Natural killer cell (primary cell): ENCODE measurements around the gene PKP1. TPM values are rescaled to one million over a fixed set of nuclear protein-coding genes. Genes with fewer than 3 reads are reported as not detected.

Experiments used
- ATAC-seq, 3 donors: fragments of 150-1000 bp in 2 of 3; fragments of 200-7000 bp in 1 of 3; cut with Tn5 transposase; 1 replicate in 1 of 3; 2 replicates in 2 of 3; pipeline ENCODE4 v1.10.0; 2021; ENCODE audit warnings: mild to moderate bottlenecking in 2 of 3, moderate library complexity in 2 of 3
- DNase-seq, 2 donors: peaks; one replicate each; pipeline versions ENCODE4 v3.0.0 to v3.0.0-alpha.2; 2013 to 2021; ENCODE audit warnings: mixed read lengths in 1 of 2
- H3K27ac ChIP-seq: one replicate; pipeline ENCODE4 v1.5.1; 2013; ENCODE audit warnings: mild to moderate bottlenecking, low read length
- H3K27me3 ChIP-seq: one replicate; pipeline ENCODE4 v1.6.1; 2013; ENCODE audit warnings: low read length; ENCODE audit not compliant: control insufficient read depth, insufficient read depth
- H3K36me3 ChIP-seq: one replicate; pipeline ENCODE4 v1.6.1; 2013; ENCODE audit warnings: low read length; ENCODE audit not compliant: control insufficient read depth, insufficient read depth
- H3K4me1 ChIP-seq: one replicate; pipeline ENCODE4 v1.6.1; 2013; ENCODE audit warnings: low read length; ENCODE audit not compliant: control insufficient read depth, insufficient read depth
- H3K4me3 ChIP-seq: one replicate; pipeline ENCODE4 v1.5.1; 2013; ENCODE audit warnings: low read length
- H3K9me3 ChIP-seq: one replicate; pipeline ENCODE4 v1.6.1; 2013; ENCODE audit warnings: low read length; ENCODE audit not compliant: control insufficient read depth, insufficient read depth
- H3K27ac Mint-ChIP-seq, 2 donors: one replicate each; pipeline ENCODE4 v1.8.0; 2022; ENCODE audit warnings: mild to moderate bottlenecking in 2 of 2, mixed read lengths in 2 of 2, moderate library complexity in 1 of 2
- H3K27me3 Mint-ChIP-seq, 2 donors: one replicate each; pipeline ENCODE4 v1.8.0; 2022; ENCODE audit warnings: low read depth in 2 of 2, mixed read lengths in 2 of 2
- H3K36me3 Mint-ChIP-seq: one replicate; pipeline ENCODE4 v1.8.0; 2022; ENCODE audit warnings: mixed read lengths
- H3K4me1 Mint-ChIP-seq, 2 donors: one replicate each; pipeline ENCODE4 v1.8.0; 2022; ENCODE audit warnings: mixed read lengths in 2 of 2
- H3K4me3 Mint-ChIP-seq: one replicate; pipeline ENCODE4 v1.8.0; 2022; ENCODE audit warnings: mild to moderate bottlenecking, moderate library complexity, mixed read lengths
- H3K9me3 Mint-ChIP-seq, 2 donors: one replicate each; pipeline ENCODE4 v1.8.0; 2022; ENCODE audit warnings: mixed read lengths in 2 of 2
- CTCF ChIP-seq: fragments of 200-600 bp; IDR thresholded peaks from one replicate; pipeline ENCODE4 v1.8.0; 2022; ENCODE audit warnings: antibody characterized with exemption
- WGBS: methylation state at CpG from one replicate; pipeline ENCODE4 v1.1.7; 2013; ENCODE audit warnings: missing lambda C conversion rate; ENCODE audit not compliant: insufficient coverage; 5-methylcytosine and 5-hydroxymethylcytosine counted together
- intact Hi-C: fragments of 100-400 bp; cut with micrococcal nuclease; formaldehyde crosslinking; loops from one replicate; pipeline ENCODE4 v1.14.2; 2022
- total RNA-seq, 4 donors: library from RNA; stranded (reverse); fragments of 120-200 nt in 1 of 4; gene quantifications; one replicate each; pipeline versions ENCODE4 v1.2.3 to v1.2.4, GENCODE V29; 2013 to 2022

PKP1 gene
- total RNA-seq, 3 donors from 2014 or later (not counting 1 experiment from before 2014, with no cell fraction given) = not detected

DNA sequence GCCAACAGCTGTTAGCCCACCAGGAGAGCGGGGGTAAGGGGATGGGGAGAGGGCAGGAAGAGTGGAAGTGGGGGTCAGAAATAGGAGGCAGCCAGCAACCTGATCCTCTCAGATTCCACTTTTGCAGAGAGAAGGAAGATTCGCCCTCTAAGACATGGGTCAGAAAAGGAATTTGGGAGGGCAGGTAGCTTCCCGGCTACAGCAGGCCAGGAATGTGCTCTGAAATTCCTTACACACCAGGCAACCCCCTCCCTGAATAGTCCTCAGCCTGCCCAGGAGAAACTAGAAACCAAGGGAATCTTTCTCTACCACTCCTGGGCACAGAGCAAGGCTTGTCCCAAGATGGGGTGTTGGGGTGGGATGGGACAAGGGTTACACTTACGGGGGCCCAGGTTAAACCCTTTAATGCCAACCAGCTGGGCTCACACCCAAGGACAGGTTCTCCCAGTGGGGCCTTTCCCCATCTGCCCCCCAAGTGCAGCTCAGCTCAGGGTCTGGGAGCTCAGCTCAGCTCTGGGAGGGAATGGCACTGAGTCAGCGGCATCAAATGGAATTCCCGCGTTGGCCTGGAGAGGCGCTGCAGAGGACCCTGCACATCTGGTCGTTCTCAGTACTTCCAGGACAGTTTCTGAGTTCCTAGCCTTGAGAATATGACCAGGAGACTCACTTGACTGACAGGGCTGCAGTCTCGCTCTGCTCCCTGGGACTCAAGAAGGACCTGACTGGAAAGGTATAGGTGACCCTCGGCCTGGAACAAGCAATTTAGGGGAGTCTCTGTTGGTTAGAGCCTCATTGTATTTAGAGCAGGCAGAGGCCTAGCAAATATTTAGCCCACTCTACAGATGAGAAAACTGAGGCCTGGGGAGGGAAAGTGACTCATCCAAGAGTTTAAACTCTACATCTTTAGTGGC is 93.4 kb downstream of the PKP1 start:
- Mint-ChIP-seq H3K27ac (no peak overlapping the region), H3K27me3 (peaks cover 5 to 13% of the 10 kb centered on the region in 2 donors), H3K36me3 (no peaks in the 10 kb centered on the region), H3K4me3 (no peak overlapping the region), H3K4me1 (no peaks in the 10 kb centered on the region), H3K9me3 (no peaks in the 10 kb centered on the region)
- intact Hi-C loops = no loop called here
- Histone ChIP-seq H3K27ac (no peak overlapping the region), H3K4me3 (no peak overlapping the region), H3K9me3 (no peaks in the 10 kb centered on the region), H3K4me1 (no peaks in the 10 kb centered on the region), H3K36me3 (no peaks in the 10 kb centered on the region), H3K27me3 (peaks cover 2% of the 10 kb centered on the region)
- DNase-seq (peak in 1 of 2 donors; percentile 3), ATAC-seq (no peak)
- 46% methylated on average over 11 of the region's 11 CpGs for WGBS
- no peak for TF ChIP-seq CTCF

GRCh38 chr1:201377611-201378092 is 94.3 kb downstream of the PKP1 start, which contains the start of gene TNNT2:
TSS of gene TNNT2 (minus strand) at chr1:201377680. CDS start at chr1:201373254, 4,426 bp downstream.
- Mint-ChIP-seq H3K27me3 (peaks cover 0 to 8% of the 10 kb centered on the region in 2 donors), H3K9me3 (no peaks in the 10 kb centered on the region), H3K4me3 (no peak within 1 kb of the TSS), H3K4me1 (no peaks in the 10 kb centered on the region), H3K36me3 (no peaks in the 10 kb centered on the region), H3K27ac (no peak within 1 kb of the TSS)
- intact Hi-C loops = no loop called here
- peaks cover 2% of the 10 kb centered on the region for H3K27me3 ChIP-seq
- H3K4me1 ChIP-seq = no peaks in the 10 kb centered on the region
- DNase-seq = no peak
- 86% methylated on average over 7 of the region's 9 CpGs for WGBS
- no peaks in the 10 kb centered on the region for H3K9me3 ChIP-seq
- no peak within 1 kb of the TSS for H3K4me3 ChIP-seq
- no peak for TF ChIP-seq CTCF
- no peak for ATAC-seq
- H3K27ac ChIP-seq = no peak within 1 kb of the TSS
- H3K36me3 ChIP-seq = no peaks in the 10 kb centered on the region

- H3K9me3 Mint-ChIP-seq = no peaks in the 10 kb centered on the region
- WGBS = 87% methylated on average over 6 of the region's 6 CpGs
- no peaks in the 10 kb centered on the region for H3K4me1 Mint-ChIP-seq
- DNase-seq = no peak
- H3K27me3 Mint-ChIP-seq = no peaks in the 10 kb centered on the region
- no peaks in the 10 kb centered on the region for H3K36me3 Mint-ChIP-seq
- intact Hi-C loops = no loop called here
- H3K36me3 ChIP-seq = no peaks in the 10 kb centered on the region
- no peak overlapping the region for H3K4me3 ChIP-seq
- H3K27me3 ChIP-seq = peaks cover 2% of the 10 kb centered on the region
- no peaks in the 10 kb centered on the region for H3K4me1 ChIP-seq
- TF ChIP-seq CTCF = no peak
- H3K27ac ChIP-seq = no peak overlapping the region
- no peak overlapping the region for H3K27ac Mint-ChIP-seq
- no peak for ATAC-seq
- no peak overlapping the region for H3K4me3 Mint-ChIP-seq
- H3K9me3 ChIP-seq = no peaks in the 10 kb centered on the region
These were observed 95.5 kb downstream of the PKP1 start for GRCh38 chr1:201378804-201379203.
